ENCODE data around the gene C1orf53.

DNA sequence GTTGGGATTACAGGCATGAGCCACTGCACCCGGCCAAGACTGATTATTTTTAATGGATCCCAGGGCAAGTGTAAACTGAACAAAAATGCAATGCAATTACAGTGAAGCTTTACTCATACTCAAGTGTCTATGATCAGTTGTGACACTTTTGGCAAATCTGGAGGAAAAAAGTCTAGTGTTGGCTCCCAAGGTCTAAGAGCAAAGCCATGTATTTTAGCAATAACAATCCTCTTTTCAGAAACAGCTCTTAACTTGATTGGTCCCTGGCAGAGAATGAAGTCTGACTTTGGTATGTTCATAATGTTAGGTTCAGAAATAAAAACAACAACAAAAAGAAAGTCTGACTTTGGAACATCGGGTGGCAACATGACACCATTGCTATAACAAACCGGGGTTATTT is 40.2 kb upstream of the C1orf53 start:
- TF ChIP-seq, protein P1, sequence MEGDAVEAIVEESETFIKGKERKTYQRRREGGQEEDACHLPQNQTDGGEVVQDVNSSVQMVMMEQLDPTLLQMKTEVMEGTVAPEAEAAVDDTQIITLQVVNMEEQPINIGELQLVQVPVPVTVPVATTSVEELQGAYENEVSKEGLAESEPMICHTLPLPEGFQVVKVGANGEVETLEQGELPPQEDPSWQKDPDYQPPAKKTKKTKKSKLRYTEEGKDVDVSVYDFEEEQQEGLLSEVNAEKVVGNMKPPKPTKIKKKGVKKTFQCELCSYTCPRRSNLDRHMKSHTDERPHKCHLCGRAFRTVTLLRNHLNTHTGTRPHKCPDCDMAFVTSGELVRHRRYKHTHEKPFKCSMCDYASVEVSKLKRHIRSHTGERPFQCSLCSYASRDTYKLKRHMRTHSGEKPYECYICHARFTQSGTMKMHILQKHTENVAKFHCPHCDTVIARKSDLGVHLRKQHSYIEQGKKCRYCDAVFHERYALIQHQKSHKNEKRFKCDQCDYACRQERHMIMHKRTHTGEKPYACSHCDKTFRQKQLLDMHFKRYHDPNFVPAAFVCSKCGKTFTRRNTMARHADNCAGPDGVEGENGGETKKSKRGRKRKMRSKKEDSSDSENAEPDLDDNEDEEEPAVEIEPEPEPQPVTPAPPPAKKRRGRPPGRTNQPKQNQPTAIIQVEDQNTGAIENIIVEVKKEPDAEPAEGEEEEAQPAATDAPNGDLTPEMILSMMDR (IDR thresholded peaks at IDR 0.05), result no peak
- TF ChIP-seq POLR2AphosphoS5 (IDR thresholded peaks at IDR 0.05), result no peak

All from gastroesophageal sphincter (tissue), 3 donors.